Coronary artery (tissue), 2 donors: Measurements from ENCODE around the gene NEB.

ENCODE experiments used
- DNase-seq: peaks from one replicate; pipeline ENCODE4 v3.0.0-alpha.2; 2017; ENCODE audit warnings: low spot score
- H3K27ac ChIP-seq, 2 donors: fragments of 200-600 bp; sonication (generic); one replicate each; pipeline ENCODE4 v1.5.1; 2016 to 2019
- H3K4me3 ChIP-seq: fragments of 200-600 bp; sonication (generic); 2 replicates; pipeline ENCODE4 v1.5.1; 2016; ENCODE audit warnings: mild to moderate bottlenecking, moderate library complexity
- CTCF ChIP-seq: fragments of 200-600 bp; sonication (generic); IDR thresholded peaks from one replicate; pipeline ENCODE4 v1.5.1; 2019; ENCODE audit warnings: antibody characterized with exemption

Gene NEB

GRCh38 chr2:151777935-151778334, 43.7 kb upstream of the NEB start:
- Histone ChIP-seq H3K4me3 (no peak overlapping the region), H3K27ac (no peak overlapping the region)
- no peak for TF ChIP-seq CTCF
- no peak for DNase-seq

- no peak for TF ChIP-seq CTCF
- no peak overlapping the region for H3K27ac ChIP-seq
- no peak overlapping the region for H3K4me3 ChIP-seq
- DNase-seq, result no peak
Observed at GRCh38 chr2:151777487-151777886, 43.2 kb upstream of the NEB start.

- TF ChIP-seq CTCF, result no peak
- DNase-seq, result no peak
- Histone ChIP-seq H3K4me3 (no peak overlapping the region), H3K27ac (no peak overlapping the region)
Observed at GRCh38 chr2:151776367-151776766, 42.1 kb upstream of the NEB start.

- Histone ChIP-seq H3K27ac (peak overlapping the region; percentile 12 to 50), H3K4me3 (no peak overlapping the region)
- TF ChIP-seq CTCF, result no peak
- no peak for DNase-seq
Observed at GRCh38 chr2:151775057-151775740, 40.9 kb upstream of the NEB start.

- no peak for DNase-seq
- TF ChIP-seq CTCF, result no peak
- no peak overlapping the region for H3K4me3 ChIP-seq
- H3K27ac ChIP-seq, result peak overlapping the region; percentile 12 to 50
Observed at GRCh38 chr2:151774506-151774905, 40.2 kb upstream of the NEB start.

GRCh38 chr2:151771599-151772358, 37.5 kb upstream of the NEB start:
- Histone ChIP-seq H3K4me3 (no peak overlapping the region), H3K27ac (peak overlapping the region in 1 of 2 donors; percentile 21)
- TF ChIP-seq CTCF, result no peak
- DNase-seq, result peak; percentile 75

- no peak for TF ChIP-seq CTCF
- Histone ChIP-seq H3K4me3 (no peak overlapping the region), H3K27ac (no peak overlapping the region)
- no peak for DNase-seq
Observed at GRCh38 chr2:151770995-151771394, 36.7 kb upstream of the NEB start.
